Measurements from ENCODE around the gene ZBTB43.

Gene ZBTB43

DNA sequence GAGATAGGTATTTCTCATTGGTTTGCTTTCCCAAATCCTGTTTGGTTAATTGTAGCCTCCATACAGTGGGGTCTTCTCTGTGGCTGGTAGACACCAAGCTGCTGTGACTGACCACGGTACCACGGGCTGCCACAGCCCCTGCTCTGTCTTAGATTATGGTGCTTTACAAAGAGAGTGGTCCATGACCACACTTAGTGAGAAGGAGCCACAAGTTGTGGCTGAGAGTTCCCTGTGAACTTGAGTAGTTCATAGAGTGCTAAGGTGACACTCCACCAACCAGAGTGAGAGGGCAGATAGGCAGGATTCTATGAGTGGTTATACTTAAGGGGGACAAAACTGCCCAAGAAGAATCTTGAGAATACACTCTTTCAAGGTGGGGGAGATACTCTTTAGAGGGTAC, 29.8 kb downstream of the ZBTB43 start:
- peaks cover 18% of the 10 kb centered on the region for H3K36me3 Mint-ChIP-seq
- no peaks in the 10 kb centered on the region for H3K9me3 Mint-ChIP-seq
- no peak overlapping the region for H3K27ac Mint-ChIP-seq
- H3K4me3 Mint-ChIP-seq, result no peak overlapping the region
- H3K4me1 Mint-ChIP-seq, result peaks cover 49% of the 10 kb centered on the region
- no peaks in the 10 kb centered on the region for H3K27me3 Mint-ChIP-seq

DNA sequence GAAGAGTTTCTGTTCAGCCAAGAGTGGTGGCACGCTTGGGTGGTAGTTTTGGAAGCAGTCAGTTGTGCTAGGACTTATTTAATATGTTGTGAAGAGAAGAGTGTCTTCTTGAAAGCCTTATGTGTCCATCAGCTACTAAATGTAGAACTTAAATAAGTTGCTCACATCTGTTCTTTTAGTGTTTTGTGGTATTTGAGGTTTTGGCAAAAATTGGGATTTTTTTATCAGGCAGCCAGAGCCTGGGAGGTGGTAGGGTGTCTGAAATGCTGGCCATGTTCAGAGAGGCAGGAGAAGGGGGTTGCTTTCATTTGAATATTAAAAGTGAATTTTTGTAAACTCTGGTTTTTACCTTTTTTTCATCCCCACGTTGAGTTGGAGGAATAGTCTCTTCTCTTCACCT, 31.4 kb downstream of the ZBTB43 start:
- peaks cover 40% of the 10 kb centered on the region for H3K4me1 Mint-ChIP-seq
- H3K27me3 Mint-ChIP-seq, result no peaks in the 10 kb centered on the region
- peaks cover 18% of the 10 kb centered on the region for H3K36me3 Mint-ChIP-seq
- H3K9me3 Mint-ChIP-seq, result no peaks in the 10 kb centered on the region
- no peak overlapping the region for H3K4me3 Mint-ChIP-seq
- no peak overlapping the region for H3K27ac Mint-ChIP-seq

DNA sequence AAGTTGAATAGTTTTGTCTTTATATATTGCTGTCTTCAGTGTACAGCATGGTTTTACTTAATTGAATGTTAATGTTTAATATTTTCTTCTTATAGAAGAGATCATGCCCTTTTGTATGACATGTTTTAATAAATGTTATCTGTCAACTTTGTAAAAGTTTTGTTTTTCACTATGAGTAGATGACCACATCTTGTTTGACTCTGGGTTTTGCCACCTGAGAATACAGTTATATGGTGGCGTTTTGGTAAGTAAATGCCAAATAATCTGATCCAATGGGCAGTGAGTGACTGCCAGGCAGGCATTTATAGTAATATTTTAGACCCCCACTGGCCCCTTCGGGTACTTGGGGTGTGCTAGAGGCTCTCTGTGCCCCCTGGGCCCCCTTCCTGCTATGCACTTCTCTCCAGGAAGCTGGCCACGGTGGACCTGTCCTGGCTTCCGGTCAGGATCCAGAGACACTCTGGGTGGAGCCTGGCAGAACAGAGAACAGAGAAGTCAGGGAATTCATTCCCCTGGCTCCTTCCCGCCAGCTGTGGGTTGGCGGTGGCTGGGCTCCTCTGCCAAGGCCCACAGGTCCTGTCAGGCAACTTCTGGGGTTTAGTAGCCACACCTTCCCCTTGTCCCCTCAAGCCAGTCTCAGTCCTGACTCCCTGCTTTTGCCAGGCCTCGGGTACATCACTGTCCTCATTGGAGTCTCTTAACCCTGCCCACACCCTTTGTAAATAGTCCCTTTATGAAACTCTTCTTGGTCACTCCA, 33.4 kb downstream of the ZBTB43 start:
- H3K36me3 Mint-ChIP-seq, result peaks cover 14% of the 10 kb centered on the region
- H3K4me1 Mint-ChIP-seq, result peaks cover 34% of the 10 kb centered on the region
- no peaks in the 10 kb centered on the region for H3K9me3 Mint-ChIP-seq
- no peaks in the 10 kb centered on the region for H3K27me3 Mint-ChIP-seq
- no peak overlapping the region for H3K4me3 Mint-ChIP-seq
- no peak overlapping the region for H3K27ac Mint-ChIP-seq

DNA sequence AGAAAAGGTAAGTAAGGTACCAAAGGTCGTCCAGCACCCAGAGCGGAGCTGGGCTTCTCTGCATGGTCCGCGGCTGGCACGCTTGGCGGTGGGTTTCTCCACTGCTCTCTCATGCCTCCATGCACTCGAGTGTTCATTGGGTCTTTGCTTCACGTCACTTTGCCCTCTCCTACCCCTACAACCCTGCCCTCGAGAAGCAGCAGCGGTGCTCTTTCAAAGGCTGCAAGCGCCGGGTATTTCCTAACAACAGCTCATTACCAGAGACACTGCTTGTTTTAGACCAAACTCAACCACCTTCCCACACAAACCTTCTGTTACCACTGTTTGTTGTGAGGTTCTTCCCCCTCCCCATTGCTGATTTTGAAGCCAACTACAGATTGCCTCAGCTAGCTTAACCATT, 34.1 kb downstream of the ZBTB43 start:
- Mint-ChIP-seq H3K4me1 (peaks cover 34% of the 10 kb centered on the region), H3K27ac (peak overlapping the region; percentile 65), H3K4me3 (no peak overlapping the region), H3K27me3 (no peaks in the 10 kb centered on the region), H3K36me3 (peaks cover 11% of the 10 kb centered on the region), H3K9me3 (no peaks in the 10 kb centered on the region)

DNA sequence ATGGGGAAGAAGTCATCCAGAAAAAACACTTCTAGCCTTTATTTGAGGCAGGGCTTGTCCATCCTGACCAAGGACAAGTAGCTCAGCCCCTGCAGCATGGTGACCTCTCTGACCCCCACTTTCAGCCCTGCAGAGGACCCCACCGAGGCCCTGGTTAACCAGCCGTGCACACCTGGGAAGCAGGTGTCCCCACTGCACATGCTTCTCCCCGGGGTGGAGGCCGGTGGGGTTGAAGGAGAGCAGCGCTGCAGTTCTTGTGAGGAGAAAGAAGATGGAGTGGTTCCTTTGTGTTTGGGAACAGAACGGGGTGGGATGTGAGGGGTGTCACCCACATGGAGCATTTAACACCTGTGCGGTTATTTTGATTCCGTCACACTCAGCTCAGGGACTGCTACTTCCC, 34.5 kb downstream of the ZBTB43 start:
- H3K9me3 Mint-ChIP-seq, result no peaks in the 10 kb centered on the region
- no peaks in the 10 kb centered on the region for H3K27me3 Mint-ChIP-seq
- no peak overlapping the region for H3K4me3 Mint-ChIP-seq
- H3K4me1 Mint-ChIP-seq, result peaks cover 31% of the 10 kb centered on the region
- peaks cover 9% of the 10 kb centered on the region for H3K36me3 Mint-ChIP-seq
- H3K27ac Mint-ChIP-seq, result no peak overlapping the region

DNA sequence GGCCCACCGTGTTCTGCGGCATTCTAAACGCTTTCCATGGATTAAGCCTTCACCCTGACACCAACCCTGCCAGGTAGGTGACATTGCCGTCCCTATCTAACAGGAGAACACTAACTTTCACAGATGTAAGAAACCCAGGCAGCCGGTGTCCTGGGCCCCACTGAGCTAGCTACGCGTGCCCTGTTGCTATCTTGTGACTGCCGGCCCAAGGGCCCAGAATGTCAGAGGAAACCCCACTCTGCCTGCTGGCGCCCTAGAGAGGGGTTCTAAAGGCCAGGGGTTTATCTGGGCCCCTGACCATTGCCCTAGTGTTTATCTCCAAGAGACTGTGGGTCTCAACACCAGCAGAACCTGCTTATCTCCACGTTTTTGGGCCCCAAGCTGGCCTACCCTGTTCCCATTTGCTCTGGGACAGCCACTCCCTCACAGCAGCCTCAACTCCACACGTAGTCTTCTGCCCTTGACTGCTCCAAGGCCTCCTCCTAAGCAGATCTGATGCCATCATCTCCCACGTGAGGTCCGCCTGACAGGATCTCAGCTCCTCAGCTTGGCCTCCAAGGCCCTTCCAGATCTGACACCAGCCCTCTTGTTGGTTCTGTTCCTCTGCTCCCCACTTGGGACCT, 37.5 kb downstream of the ZBTB43 start:
- Mint-ChIP-seq H3K9me3 (no peaks in the 10 kb centered on the region), H3K27me3 (no peaks in the 10 kb centered on the region), H3K36me3 (peaks cover 2% of the 10 kb centered on the region), H3K4me3 (no peak overlapping the region), H3K27ac (no peak overlapping the region), H3K4me1 (peaks cover 14% of the 10 kb centered on the region)

DNA sequence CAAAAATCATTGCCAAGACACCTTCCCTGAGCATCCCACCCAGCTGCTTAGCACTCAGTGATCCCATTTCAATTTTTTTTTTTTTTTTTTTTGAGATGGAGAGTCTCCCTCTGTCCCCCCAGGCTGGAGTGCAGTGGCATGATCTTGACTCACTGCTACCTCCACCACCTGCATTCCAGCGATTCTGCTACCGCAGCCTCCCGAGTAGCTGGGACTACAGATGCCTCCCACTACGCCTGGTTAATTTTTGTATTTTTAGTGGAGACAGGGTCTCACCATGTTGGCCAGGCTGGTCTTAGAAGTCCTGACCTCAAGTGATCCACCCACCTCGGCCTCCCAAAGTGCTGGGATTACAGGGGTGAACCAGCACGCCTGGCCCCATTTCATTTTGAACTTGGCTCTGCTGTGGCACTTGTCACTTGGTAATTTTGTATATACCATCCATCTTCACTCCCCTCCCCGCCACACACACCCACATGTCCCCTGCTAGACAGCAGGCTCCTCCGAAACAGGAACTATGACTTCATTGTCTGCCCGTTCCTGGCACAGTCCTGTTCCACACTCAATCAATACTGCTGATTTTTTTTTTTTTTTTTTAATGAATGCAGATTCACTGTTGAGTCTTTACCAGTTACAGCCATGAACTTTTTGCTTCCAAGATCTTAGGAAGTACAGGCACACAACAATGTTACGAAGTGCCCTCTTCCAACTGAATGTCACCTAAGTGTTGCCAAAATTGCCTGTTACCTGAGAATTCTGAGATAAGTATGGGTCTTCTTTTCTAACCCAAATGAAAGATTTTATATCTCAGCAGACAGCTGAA, 38.3 kb downstream of the ZBTB43 start:
- H3K27me3 Mint-ChIP-seq, result no peaks in the 10 kb centered on the region
- H3K9me3 Mint-ChIP-seq, result no peaks in the 10 kb centered on the region
- no peak overlapping the region for H3K27ac Mint-ChIP-seq
- H3K4me1 Mint-ChIP-seq, result peaks cover 10% of the 10 kb centered on the region
- no peak overlapping the region for H3K4me3 Mint-ChIP-seq
- H3K36me3 Mint-ChIP-seq, result peaks cover 2% of the 10 kb centered on the region

DNA sequence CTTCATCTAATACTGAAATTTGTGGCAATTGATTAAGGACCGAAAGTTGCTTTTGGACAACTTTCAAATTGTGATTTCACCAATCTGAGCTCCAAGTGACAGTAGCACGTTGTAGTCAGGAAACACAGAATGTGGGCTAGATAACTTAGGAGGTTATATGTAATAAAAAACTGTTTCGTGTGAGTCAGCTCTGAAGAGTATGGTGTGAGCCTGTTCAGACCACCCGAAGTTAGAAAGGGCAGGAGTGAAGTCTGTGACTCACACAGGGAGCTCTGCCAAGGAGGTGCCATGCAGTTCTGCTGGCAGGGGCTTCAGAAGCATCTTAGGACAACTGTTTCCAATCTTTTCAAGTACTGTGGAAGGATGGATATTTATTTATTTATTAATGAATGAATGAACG, 39.2 kb downstream of the ZBTB43 start:
- no peak overlapping the region for H3K4me3 Mint-ChIP-seq
- peaks cover 7% of the 10 kb centered on the region for H3K4me1 Mint-ChIP-seq
- no peaks in the 10 kb centered on the region for H3K9me3 Mint-ChIP-seq
- H3K27me3 Mint-ChIP-seq, result no peaks in the 10 kb centered on the region
- no peaks in the 10 kb centered on the region for H3K36me3 Mint-ChIP-seq
- no peak overlapping the region for H3K27ac Mint-ChIP-seq

DNA sequence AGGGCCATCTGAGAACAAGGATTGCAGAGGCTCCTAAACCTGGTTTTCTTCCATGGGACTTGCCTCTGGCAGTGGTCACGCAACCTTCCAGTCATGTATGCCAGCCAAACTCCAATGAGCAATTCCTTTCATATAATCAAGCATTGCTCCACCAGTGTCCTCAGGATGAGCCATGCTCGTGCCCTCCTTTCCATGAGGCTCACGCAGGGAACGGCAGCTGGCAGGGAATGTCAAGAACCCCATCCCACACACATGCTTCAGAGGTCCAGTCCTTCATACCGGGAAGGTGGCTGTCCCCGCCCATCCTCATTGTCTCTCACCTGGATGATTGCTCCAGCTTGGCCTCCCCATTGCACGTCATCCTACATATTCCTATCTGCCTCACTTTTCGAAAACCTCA, 42.2 kb downstream of the ZBTB43 start:
- Mint-ChIP-seq H3K36me3 (no peaks in the 10 kb centered on the region), H3K27ac (no peak overlapping the region), H3K9me3 (no peaks in the 10 kb centered on the region), H3K4me3 (no peak overlapping the region), H3K27me3 (peaks cover 9% of the 10 kb centered on the region), H3K4me1 (peaks cover 5% of the 10 kb centered on the region)

DNA sequence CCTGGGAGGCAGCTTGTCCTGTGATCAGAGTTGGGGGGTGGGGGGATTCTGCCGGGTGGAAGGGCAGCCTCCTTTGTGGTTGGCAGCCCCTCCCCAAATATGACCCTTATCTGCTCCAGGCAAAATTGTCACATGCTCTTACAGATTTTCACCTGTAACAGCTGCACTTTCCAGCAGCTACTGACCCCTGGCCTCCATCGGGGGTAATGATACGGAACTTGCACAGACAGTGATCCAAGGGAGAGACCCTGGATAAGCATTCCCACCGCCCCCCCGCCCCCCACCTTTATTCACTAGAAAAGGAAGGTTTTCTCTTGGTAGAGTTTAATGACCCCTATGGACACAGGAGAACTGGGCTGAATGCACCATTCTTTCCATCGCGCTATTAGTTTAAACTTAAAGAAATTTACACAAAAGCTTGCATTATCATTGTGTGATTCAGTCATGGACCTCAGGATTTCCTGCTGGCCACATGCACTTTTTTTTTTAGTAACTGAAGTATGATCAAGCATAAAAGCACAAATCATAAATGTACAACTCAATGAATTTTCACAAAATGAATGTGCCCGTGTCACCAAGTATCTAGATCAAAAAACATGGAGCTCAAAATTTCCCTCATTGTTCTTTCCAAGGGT, 44.9 kb downstream of the ZBTB43 start:
- H3K9me3 Mint-ChIP-seq, result no peaks in the 10 kb centered on the region
- peaks cover 18% of the 10 kb centered on the region for H3K27me3 Mint-ChIP-seq
- H3K36me3 Mint-ChIP-seq, result no peaks in the 10 kb centered on the region
- H3K4me1 Mint-ChIP-seq, result no peaks in the 10 kb centered on the region
- H3K4me3 Mint-ChIP-seq, result no peak overlapping the region
- no peak overlapping the region for H3K27ac Mint-ChIP-seq

DNA sequence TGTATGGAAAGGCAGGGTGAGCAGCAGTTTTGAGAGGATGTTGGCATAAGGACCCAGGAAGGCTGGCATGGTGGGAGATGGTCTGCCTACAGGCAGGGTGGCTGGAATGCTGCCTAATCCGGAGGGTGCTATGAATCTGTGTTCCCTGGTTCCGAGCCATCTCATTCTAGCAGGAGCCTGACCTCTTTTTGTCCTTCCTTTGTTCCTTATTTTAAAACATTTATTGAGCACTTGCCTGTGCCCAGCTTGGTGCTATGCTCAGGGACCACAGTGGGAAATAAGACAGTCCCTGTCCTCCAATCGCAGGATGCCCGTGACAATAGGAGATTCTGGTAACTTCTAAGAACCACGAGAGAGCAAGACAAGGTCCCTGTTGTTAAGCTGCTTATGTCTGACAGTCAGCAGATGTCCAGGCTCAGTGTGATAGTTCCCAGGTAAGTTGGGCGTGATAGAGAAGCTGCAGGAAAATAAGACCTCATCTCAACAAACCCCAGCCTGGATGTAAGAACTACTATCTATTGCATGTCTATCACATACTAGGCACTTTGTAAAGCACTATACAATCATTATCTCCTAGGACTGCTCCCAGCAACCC, 46.5 kb downstream of the ZBTB43 start:
- Mint-ChIP-seq H3K27me3 (peaks cover 18% of the 10 kb centered on the region), H3K4me3 (no peak overlapping the region), H3K4me1 (no peaks in the 10 kb centered on the region), H3K36me3 (no peaks in the 10 kb centered on the region), H3K27ac (no peak overlapping the region), H3K9me3 (no peaks in the 10 kb centered on the region)

DNA sequence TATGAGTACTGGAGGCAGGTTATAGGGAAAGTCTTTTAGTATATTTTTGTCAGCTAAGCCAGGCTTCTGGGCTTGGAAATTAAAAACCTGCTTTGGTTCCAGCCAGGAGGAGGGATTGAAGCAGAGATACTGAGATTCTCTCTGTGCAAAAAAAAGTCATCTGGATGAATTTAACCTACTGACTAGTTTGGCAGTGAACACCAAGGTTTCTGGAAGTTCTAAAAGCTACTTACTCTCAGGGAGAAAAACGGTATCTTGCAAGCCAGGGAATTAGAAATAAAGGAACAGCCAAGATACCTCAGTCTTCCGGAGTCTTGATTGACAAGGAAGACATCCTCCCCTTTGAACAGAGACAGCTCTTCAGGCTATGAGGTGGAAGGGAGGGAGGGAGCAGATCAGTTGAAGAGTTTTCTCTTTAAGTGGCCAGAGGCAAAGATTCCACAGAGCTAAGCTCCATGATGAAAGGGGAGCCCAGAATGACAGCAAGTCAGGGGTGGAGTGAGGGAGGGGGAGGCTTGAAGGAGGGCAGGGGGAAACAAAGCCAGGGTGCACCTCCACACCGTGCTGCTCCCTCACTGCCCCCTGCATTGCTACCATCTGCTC, 47.3 kb downstream of the ZBTB43 start:
- H3K36me3 Mint-ChIP-seq, result no peaks in the 10 kb centered on the region
- no peaks in the 10 kb centered on the region for H3K4me1 Mint-ChIP-seq
- peaks cover 18% of the 10 kb centered on the region for H3K27me3 Mint-ChIP-seq
- no peak overlapping the region for H3K27ac Mint-ChIP-seq
- H3K9me3 Mint-ChIP-seq, result no peaks in the 10 kb centered on the region
- H3K4me3 Mint-ChIP-seq, result no peak overlapping the region

DNA sequence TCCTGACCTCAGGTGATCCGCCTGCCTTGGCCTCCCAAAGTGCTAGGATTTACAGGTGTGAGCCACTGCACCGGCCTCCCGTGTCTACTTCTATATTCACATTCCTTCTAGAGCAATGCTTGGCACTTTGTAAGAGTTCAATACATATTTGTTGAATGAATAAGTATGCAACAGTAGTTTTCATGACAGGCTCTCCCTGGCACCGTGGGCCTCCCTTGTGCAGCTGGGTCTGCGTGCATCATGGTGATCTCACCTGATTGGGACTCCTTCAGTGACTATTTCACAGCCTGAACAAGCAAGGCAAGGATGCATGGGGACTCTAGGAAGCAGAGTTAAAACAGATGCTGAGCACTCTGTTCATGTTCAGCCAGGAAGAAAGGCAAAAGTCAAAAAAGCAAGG, 48.8 kb downstream of the ZBTB43 start:
- Mint-ChIP-seq H3K27ac (no peak overlapping the region), H3K27me3 (peaks cover 18% of the 10 kb centered on the region), H3K36me3 (no peaks in the 10 kb centered on the region), H3K9me3 (no peaks in the 10 kb centered on the region), H3K4me1 (no peaks in the 10 kb centered on the region), H3K4me3 (no peak overlapping the region)

DNA sequence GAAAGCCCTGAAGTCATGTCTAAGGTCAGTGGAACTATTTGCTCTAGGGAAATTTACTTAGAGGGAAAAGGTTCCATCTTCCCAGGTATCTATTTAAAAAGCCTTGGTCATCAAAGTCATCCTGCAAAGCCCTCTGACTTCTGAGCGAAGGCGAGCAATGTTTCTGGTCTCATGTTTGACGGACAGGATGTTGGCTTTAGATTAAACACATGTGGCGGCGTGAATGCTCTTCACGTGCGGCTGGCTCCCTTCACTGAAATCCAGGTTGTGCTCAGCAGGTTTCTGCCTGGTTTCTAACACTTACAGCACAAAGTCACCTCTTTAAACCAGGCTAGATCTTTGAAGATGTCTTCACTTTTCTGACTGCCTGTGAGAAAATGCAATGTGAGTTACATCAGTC, 49.9 kb downstream of the ZBTB43 start:
- peaks cover 18% of the 10 kb centered on the region for H3K27me3 Mint-ChIP-seq
- H3K9me3 Mint-ChIP-seq, result no peaks in the 10 kb centered on the region
- H3K36me3 Mint-ChIP-seq, result no peaks in the 10 kb centered on the region

DNA sequence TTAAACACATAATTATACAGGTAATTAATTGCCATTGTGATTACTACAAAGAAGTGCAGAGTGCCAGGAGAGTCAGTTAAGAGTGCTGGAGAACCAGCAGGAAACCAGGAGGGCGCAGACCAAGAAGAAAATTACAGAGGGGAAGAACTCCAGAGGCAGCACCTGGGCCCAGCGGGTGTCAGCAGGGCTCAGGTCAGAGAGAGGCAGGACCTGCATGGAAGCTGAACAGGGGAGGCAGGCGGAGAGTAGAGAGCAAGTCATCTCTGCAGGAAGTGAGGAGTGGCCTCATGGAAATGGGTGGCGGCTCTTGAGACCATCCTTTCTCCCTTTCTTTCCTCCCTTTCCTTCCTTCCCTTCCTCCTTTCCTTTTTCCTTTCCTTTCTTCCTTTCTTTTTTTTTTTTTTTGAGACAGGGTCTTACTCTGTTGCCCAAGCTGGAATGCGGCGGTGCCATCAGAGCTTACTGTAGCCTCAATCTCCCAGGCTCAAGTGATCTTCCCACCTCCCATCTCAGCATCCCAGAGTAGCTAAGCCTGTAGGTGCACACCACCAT, 51.6 kb downstream of the ZBTB43 start:
- H3K27ac Mint-ChIP-seq, result no peak overlapping the region
- no peak overlapping the region for H3K4me3 Mint-ChIP-seq
- H3K4me1 Mint-ChIP-seq, result peaks cover 2% of the 10 kb centered on the region
- no peaks in the 10 kb centered on the region for H3K9me3 Mint-ChIP-seq
- no peaks in the 10 kb centered on the region for H3K36me3 Mint-ChIP-seq
- peaks cover 14% of the 10 kb centered on the region for H3K27me3 Mint-ChIP-seq

More for the DNA sequence above, 49.9 kb downstream of the ZBTB43 start:
- Mint-ChIP-seq H3K4me3 (no peak overlapping the region), H3K4me1 (no peaks in the 10 kb centered on the region), H3K27ac (no peak overlapping the region)
